ENCODE measurements around the gene DIS3L2. TPM values are rescaled to one million over a fixed set of nuclear protein-coding genes. Genes with fewer than 3 reads are reported as not detected.

Gene DIS3L2
- total RNA-seq, 4 donors from 2014 or later: 12.8 to 27.3 (median 16.8) TPM

- no peaks in the 10 kb centered on the region for H3K9me3 ChIP-seq
- no peak overlapping the region for H3K27ac ChIP-seq
- TF ChIP-seq, protein P1, sequence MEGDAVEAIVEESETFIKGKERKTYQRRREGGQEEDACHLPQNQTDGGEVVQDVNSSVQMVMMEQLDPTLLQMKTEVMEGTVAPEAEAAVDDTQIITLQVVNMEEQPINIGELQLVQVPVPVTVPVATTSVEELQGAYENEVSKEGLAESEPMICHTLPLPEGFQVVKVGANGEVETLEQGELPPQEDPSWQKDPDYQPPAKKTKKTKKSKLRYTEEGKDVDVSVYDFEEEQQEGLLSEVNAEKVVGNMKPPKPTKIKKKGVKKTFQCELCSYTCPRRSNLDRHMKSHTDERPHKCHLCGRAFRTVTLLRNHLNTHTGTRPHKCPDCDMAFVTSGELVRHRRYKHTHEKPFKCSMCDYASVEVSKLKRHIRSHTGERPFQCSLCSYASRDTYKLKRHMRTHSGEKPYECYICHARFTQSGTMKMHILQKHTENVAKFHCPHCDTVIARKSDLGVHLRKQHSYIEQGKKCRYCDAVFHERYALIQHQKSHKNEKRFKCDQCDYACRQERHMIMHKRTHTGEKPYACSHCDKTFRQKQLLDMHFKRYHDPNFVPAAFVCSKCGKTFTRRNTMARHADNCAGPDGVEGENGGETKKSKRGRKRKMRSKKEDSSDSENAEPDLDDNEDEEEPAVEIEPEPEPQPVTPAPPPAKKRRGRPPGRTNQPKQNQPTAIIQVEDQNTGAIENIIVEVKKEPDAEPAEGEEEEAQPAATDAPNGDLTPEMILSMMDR (IDR thresholded peaks at IDR 0.05 in 4 of 5, conservative IDR thresholded peaks at IDR 0.05 in 1 of 5): no peak
- no peak for TF ChIP-seq POLR2A (IDR thresholded peaks at IDR 0.05)
- no peaks in the 10 kb centered on the region for H3K27me3 ChIP-seq
- H3K36me3 ChIP-seq: no peaks in the 10 kb centered on the region
- in situ Hi-C loops (cut with MboI; ENCODE audit: low sequenced_read_pairs in 4 of 4): no loop called here
- intact Hi-C loops (cut with DNase I; ENCODE audit: low total_unique reads): no loop called here
- no peak for DNase-seq
- no peaks in the 10 kb centered on the region for H3K4me1 ChIP-seq
- no peak overlapping the region for H3K4me3 ChIP-seq
- ATAC-seq: no peak
Observed at GRCh38 chr2:231975001-231975400, 13.5 kb downstream of the DIS3L2 start.

DNA sequence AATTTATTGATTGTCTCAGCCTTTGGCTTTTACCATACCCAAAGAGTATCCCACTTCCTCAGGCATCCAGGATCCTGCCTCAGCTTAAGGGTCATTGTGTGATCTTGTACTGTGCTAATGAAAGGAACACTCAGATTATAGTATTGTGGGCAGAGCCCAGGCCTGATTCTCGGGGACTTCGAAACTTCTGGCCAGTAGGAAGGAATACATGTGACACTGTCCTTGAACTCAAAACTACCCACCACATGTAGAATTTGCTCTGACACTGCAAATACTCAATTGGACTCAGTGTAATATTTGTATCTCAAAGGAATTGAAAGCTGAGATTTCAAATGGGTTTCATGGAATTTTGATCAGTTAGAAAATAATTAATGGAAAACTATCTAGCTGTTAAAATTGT lies 15.9 kb downstream of the DIS3L2 start:
- H3K36me3 ChIP-seq: no peaks in the 10 kb centered on the region
- no peak for TF ChIP-seq POLR2A (IDR thresholded peaks at IDR 0.05)
- TF ChIP-seq, protein P1 (IDR thresholded peaks at IDR 0.05 in 4 of 5, conservative IDR thresholded peaks at IDR 0.05 in 1 of 5): no peak
- no peak overlapping the region for H3K4me3 ChIP-seq
- H3K27me3 ChIP-seq: no peaks in the 10 kb centered on the region
- intact Hi-C loops (cut with DNase I; ENCODE audit: low total_unique reads): no loop called here
- DNase-seq (no peak), ATAC-seq (no peak)
- H3K27ac ChIP-seq: no peak overlapping the region
- H3K9me3 ChIP-seq: no peaks in the 10 kb centered on the region
- H3K4me1 ChIP-seq: no peaks in the 10 kb centered on the region
- in situ Hi-C loops (cut with MboI; ENCODE audit: low sequenced_read_pairs in 4 of 4): no loop called here

DNA sequence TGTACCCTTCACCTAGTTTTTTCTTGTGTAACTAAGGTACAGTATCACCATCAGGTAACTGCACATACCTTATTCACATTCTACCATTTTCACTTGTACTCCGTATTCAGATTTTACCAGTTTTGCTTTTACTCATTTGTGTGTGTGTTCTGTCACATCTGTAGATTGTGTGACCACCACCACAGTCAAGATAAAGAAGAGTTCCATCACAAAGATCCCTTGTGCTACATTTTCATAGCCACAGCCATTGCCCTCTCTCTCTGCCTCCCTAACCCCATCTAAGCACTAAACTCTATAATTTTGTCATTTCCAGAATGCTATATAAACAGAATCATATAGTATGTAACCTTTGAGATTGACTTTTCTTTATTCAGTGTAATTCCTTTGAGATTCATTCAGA lies 23.5 kb downstream of the DIS3L2 start:
- peaks cover 0 to 23% of the 10 kb centered on the region in 2 donors for H3K4me1 ChIP-seq
- no peaks in the 10 kb centered on the region for H3K9me3 ChIP-seq
- in situ Hi-C loops (cut with MboI; ENCODE audit: low sequenced_read_pairs in 4 of 4) (no loop called here), intact Hi-C loops (cut with DNase I; ENCODE audit: low total_unique reads) (no loop called here)
- no peak for TF ChIP-seq POLR2A (IDR thresholded peaks at IDR 0.05)
- TF ChIP-seq, protein P1 (IDR thresholded peaks at IDR 0.05 in 4 of 5, conservative IDR thresholded peaks at IDR 0.05 in 1 of 5): no peak
- H3K27ac ChIP-seq: no peak overlapping the region
- no peak for DNase-seq
- no peaks in the 10 kb centered on the region for H3K36me3 ChIP-seq
- ATAC-seq: no peak
- no peak overlapping the region for H3K4me3 ChIP-seq
- no peaks in the 10 kb centered on the region for H3K27me3 ChIP-seq

DNA sequence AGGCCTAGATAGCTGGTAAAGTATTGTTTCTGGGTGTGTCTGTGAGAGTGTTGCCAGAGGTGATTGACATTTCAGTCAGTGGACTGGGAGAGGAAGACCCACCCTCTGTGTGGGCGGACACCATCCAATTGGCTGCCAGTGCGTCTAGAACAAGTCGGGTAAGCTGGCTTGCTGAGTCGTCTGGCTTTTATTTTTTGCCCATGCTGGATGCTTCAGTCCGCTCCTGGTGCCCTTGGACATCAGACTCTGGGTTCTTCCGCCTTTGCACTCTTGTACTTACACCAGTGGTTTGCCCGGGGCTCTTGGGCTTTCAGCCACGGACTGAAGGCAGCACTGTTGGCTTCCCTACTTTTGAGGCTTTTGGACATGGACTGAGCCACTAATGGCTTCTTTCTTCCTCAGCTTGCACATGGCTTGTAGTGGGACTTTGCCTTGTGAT lies 24.3 kb downstream of the DIS3L2 start:
- intact Hi-C loops (cut with DNase I; ENCODE audit: low total_unique reads): no loop called here
- H3K4me3 ChIP-seq: no peak overlapping the region

More for the DNA sequence above, 24.3 kb downstream of the DIS3L2 start:
- in situ Hi-C loops (cut with MboI; ENCODE audit: low sequenced_read_pairs in 4 of 4): no loop called here
- no peak for ATAC-seq
- DNase-seq: no peak
- H3K9me3 ChIP-seq: no peaks in the 10 kb centered on the region
- TF ChIP-seq, protein P1 (IDR thresholded peaks at IDR 0.05 in 4 of 5, conservative IDR thresholded peaks at IDR 0.05 in 1 of 5): no peak
- no peak for TF ChIP-seq POLR2A (IDR thresholded peaks at IDR 0.05)
- H3K36me3 ChIP-seq: no peaks in the 10 kb centered on the region
- H3K27ac ChIP-seq: no peak overlapping the region
- H3K27me3 ChIP-seq: no peaks in the 10 kb centered on the region
- H3K4me1 ChIP-seq: peaks cover 0 to 23% of the 10 kb centered on the region in 2 donors

Measured in gastrocnemius medialis (tissue), 4 donors.